GM19043 (cell line): ENCODE results near the gene ANAPC1.
"Not testable (repeated sequence)": the region's sequence is repeated elsewhere in the genome, so short reads cannot be mapped to it uniquely, and the experiment has no call there.

ENCODE experiments used
- ATAC-seq: cut with Tn5 transposase; IDR thresholded peaks from one replicate; pipeline ENCODE4 v1.9.1; 2021; ENCODE audit warnings: low read depth; ENCODE audit not compliant: unreplicated experiment

Gene ANAPC1

GRCh38 chr2:111747410-111748115 lies 136.4 kb downstream of the ANAPC1 start:
- ATAC-seq = not testable (repeated sequence)

- ATAC-seq = not testable (repeated sequence)
These were observed 139.2 kb downstream of the ANAPC1 start for GRCh38 chr2:111744751-111745150.

GRCh38 chr2:111741517-111741916 lies 142.5 kb downstream of the ANAPC1 start:
- ATAC-seq = not testable (repeated sequence)

- not testable (repeated sequence) for ATAC-seq
These were observed 147.9 kb downstream of the ANAPC1 start for GRCh38 chr2:111735838-111736721.

GRCh38 chr2:111735420-111735819 lies 148.6 kb downstream of the ANAPC1 start:
- not testable (repeated sequence) for ATAC-seq

GRCh38 chr2:111729812-111730458 lies 154.1 kb downstream of the ANAPC1 start:
- not testable (repeated sequence) for ATAC-seq

- ATAC-seq = not testable (repeated sequence)
These were observed 156.3 kb downstream of the ANAPC1 start for GRCh38 chr2:111727611-111728110.

GRCh38 chr2:111725742-111726141 lies 158.3 kb downstream of the ANAPC1 start:
- ATAC-seq = not testable (repeated sequence)

GRCh38 chr2:111719610-111720009 lies 164.4 kb downstream of the ANAPC1 start:
- not testable (repeated sequence) for ATAC-seq
